ENCODE measurements around the gene HLTF. TPM values are rescaled to one million over a fixed set of nuclear protein-coding genes. Genes with fewer than 3 reads are reported as not detected.

Gene HLTF
- total RNA-seq, 2 donors from 2014 or later = 27.5 to 33.6 TPM

DNA sequence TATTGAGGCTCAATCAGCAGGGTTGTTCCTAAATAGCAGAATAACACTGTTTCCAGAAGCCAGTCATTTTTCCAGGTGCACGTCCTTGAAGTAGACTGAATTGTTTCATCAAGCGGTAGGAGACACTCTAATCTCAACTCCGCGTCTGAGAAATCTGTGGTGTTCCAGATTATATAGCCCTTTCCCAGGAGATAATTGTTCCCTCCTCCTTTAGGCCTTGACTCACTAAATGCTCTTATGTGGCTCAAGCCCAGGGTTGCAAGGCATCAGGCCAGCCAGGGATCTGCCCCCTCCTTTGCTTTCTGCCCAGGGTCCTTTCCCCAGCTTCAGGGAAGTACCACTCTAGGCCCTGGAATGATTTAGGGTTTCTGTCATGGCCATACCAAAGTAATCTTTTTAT is 5.7 kb upstream of the HLTF start:
- no peaks in the 10 kb centered on the region for H3K27me3 ChIP-seq (replicated peaks; ENCODE audit: insufficient read depth)
- TF ChIP-seq, protein P1, sequence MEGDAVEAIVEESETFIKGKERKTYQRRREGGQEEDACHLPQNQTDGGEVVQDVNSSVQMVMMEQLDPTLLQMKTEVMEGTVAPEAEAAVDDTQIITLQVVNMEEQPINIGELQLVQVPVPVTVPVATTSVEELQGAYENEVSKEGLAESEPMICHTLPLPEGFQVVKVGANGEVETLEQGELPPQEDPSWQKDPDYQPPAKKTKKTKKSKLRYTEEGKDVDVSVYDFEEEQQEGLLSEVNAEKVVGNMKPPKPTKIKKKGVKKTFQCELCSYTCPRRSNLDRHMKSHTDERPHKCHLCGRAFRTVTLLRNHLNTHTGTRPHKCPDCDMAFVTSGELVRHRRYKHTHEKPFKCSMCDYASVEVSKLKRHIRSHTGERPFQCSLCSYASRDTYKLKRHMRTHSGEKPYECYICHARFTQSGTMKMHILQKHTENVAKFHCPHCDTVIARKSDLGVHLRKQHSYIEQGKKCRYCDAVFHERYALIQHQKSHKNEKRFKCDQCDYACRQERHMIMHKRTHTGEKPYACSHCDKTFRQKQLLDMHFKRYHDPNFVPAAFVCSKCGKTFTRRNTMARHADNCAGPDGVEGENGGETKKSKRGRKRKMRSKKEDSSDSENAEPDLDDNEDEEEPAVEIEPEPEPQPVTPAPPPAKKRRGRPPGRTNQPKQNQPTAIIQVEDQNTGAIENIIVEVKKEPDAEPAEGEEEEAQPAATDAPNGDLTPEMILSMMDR (IDR thresholded peaks at IDR 0.05) = no peak
- H3K9me3 ChIP-seq = no peaks in the 10 kb centered on the region
- no peak overlapping the region for H3K4me3 ChIP-seq
- H3K4me1 ChIP-seq (ENCODE audit: control insufficient read depth in 1 of 2, low read depth in 2 of 2) = peaks cover 0 to under 1% of the 10 kb centered on the region in 2 donors
- ATAC-seq (ENCODE audit: insufficient number of reproducible peaks, low FRiP score, low read depth) (no peak), DNase-seq (ENCODE audit: low spot score) (no peak)
- no peak overlapping the region for H3K27ac ChIP-seq
- H3K36me3 ChIP-seq = no peaks in the 10 kb centered on the region

DNA sequence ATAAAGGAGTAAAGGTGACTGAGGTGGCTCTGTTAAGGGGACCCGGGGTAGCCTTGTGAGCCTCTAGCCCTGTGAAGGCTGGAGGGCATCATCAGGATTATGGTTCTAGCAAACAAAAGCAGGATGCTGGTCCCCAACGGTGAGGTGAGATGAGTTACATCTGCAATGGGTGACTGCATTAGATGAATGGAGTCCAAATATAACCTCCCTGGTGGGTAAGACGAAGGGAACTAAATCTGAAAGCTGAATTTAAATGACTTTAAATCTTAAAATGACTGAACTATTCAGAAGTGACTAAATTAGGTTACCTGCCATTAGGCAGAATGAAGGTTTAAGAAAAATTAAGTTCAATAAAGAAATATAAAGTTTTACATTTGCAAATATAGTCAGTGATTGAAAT is 4.6 kb upstream of the HLTF start:
- Histone ChIP-seq H3K9me3 (no peaks in the 10 kb centered on the region), H3K4me1 (ENCODE audit: control insufficient read depth in 1 of 2, low read depth in 2 of 2) (peaks cover 0 to 3% of the 10 kb centered on the region in 2 donors), H3K27me3 (replicated peaks; ENCODE audit: insufficient read depth) (no peaks in the 10 kb centered on the region), H3K27ac (no peak overlapping the region), H3K4me3 (no peak overlapping the region), H3K36me3 (no peaks in the 10 kb centered on the region)
- ATAC-seq (ENCODE audit: insufficient number of reproducible peaks, low FRiP score, low read depth) = no peak
- no peak for DNase-seq (ENCODE audit: low spot score)
- TF ChIP-seq, protein P1 (IDR thresholded peaks at IDR 0.05) = no peak

DNA sequence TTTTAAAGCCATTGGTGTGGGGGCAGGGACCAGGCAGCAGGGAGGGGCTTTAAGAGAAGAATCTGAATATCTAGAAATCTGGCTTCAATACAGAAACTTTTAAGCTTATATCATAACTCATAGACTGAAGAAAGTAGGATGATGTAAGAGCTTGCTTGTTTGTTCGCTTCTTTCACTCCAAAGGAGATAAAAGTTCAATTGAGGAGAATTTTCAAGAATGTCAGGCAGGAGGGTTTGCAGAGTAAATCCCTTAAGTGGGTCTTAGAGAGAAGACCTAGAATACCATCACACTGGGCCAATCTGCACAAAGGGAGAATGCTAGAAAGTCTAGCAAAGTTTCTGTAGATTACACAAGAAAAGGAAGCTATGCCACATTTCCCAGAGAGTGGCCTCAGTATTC is 4.1 kb upstream of the HLTF start:
- Histone ChIP-seq H3K9me3 (no peaks in the 10 kb centered on the region), H3K27me3 (replicated peaks; ENCODE audit: insufficient read depth) (no peaks in the 10 kb centered on the region)
- no peak for ATAC-seq (ENCODE audit: insufficient number of reproducible peaks, low FRiP score, low read depth)

DNA sequence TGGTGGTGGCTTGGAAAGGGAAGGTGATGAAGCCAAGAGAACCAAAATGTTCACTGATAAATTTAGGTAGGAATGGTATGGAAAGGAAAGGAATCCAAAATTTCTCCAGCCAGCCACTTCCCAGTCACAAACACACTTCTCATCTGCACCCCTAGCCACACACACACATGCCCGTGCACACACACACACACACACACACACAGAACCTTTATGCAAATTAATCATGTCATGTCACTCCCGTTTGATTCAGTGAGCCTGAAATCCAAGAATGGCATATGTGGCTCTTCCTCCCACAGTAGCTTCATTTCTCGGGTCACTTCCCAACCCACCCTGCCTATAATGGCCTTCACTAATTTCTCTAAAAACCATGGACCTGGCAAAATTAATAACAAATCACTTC is 3.1 kb upstream of the HLTF start:
- no peak overlapping the region for H3K4me3 ChIP-seq
- H3K4me1 ChIP-seq (ENCODE audit: control insufficient read depth in 1 of 2, low read depth in 2 of 2) = peaks cover 11% of the 10 kb centered on the region in 2 donors
- H3K9me3 ChIP-seq = no peaks in the 10 kb centered on the region
- TF ChIP-seq, protein P1 (IDR thresholded peaks at IDR 0.05) = no peak
- DNase-seq (ENCODE audit: low spot score) = no peak
- H3K27me3 ChIP-seq (replicated peaks; ENCODE audit: insufficient read depth) = no peaks in the 10 kb centered on the region
- no peak for ATAC-seq (ENCODE audit: insufficient number of reproducible peaks, low FRiP score, low read depth)
- H3K27ac ChIP-seq = no peak overlapping the region
- no peaks in the 10 kb centered on the region for H3K36me3 ChIP-seq

More for the DNA sequence above, 4.1 kb upstream of the HLTF start:
- Histone ChIP-seq H3K27ac (no peak overlapping the region), H3K4me3 (no peak overlapping the region), H3K36me3 (no peaks in the 10 kb centered on the region), H3K4me1 (ENCODE audit: control insufficient read depth in 1 of 2, low read depth in 2 of 2) (peaks cover under 1 to 3% of the 10 kb centered on the region in 2 donors)
- DNase-seq (ENCODE audit: low spot score) = no peak
- TF ChIP-seq, protein P1 (IDR thresholded peaks at IDR 0.05) = no peak

DNA sequence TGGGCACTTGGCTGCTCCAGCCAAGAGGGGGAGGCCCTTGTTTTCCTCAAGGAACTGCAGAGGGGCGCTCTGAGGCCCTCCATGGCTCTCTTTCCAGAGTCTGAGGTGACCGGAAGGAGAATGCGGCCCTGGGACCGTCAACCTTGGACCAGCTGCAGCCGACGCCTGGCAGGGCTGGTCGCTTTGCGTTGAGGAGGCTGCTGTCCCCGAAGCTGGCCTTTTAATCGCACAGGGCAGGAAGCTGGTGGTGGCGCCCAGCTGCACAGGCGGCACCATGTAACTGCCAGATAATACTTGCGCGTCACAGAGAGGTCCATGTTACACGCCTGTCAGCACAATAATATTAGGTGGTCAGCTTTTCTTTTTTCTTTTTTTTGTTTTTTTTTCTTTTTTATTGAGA is 875 bp upstream of the HLTF start:
- no peak for ATAC-seq (ENCODE audit: insufficient number of reproducible peaks, low FRiP score, low read depth)
- Histone ChIP-seq H3K4me3 (no peak overlapping the region), H3K36me3 (no peaks in the 10 kb centered on the region), H3K27ac (no peak overlapping the region), H3K27me3 (replicated peaks; ENCODE audit: insufficient read depth) (no peaks in the 10 kb centered on the region), H3K9me3 (no peaks in the 10 kb centered on the region), H3K4me1 (ENCODE audit: control insufficient read depth in 1 of 2, low read depth in 2 of 2) (peaks cover 20 to 27% of the 10 kb centered on the region in 2 donors)
- TF ChIP-seq, protein P1 (IDR thresholded peaks at IDR 0.05) = no peak
- no peak for DNase-seq (ENCODE audit: low spot score)

Data from thoracic aorta (tissue), 2 donors.